Endothelial cell of umbilical vein (primary cell): ENCODE data around the gene CNOT10. TPM values are rescaled to one million over a fixed set of nuclear protein-coding genes. Genes with fewer than 3 reads are reported as not detected.

ENCODE experiments used
- BruUV-seq: library from RNA; stranded (reverse); fragments of 400-500 nt; replicated peaks from 2 replicates; lab custom pipeline; 2021; lab: Mats Ljungman, UMichigan
- CTCF ChIA-PET: fragments of 300-600, 350-600 bp; sonication (Branson Sonifier 250); formaldehyde crosslinking; loops from one replicate; lab custom pipeline; 2021; ENCODE audit warnings: antibody characterized with exemption, inconsistent platforms; lab: Charles Lee
- POLR2A ChIA-PET: fragments of 300-600, 350-600 bp; sonication (Branson Sonifier 250); formaldehyde crosslinking; loops from one replicate; lab custom pipeline; 2021; ENCODE audit warnings: antibody characterized with exemption, inconsistent platforms; lab: Charles Lee
- DNase-seq: peaks from one replicate; pipeline ENCODE4 v3.0.0-alpha.2; 2011; ENCODE audit warnings: low read depth, low spot score
- FAIRE-seq: peaks from 2 replicates; lab custom pipeline; 2011; peaks lifted over from hg19 to GRCh38; lab: Jason Lieb, UNC
- H2AFZ ChIP-seq: 2 replicates; pipeline ENCODE4 v1.6.0; 2012; ENCODE audit warnings: low read depth, low read length, control low read depth, inconsistent platforms
- H3K27ac ChIP-seq: 2 replicates; pipeline ENCODE4 v1.5.1; 2011; ENCODE audit warnings: low read depth, mild to moderate bottlenecking, control low read depth, low read length, moderate library complexity; ENCODE audit not compliant: insufficient read depth
- H3K27me3 ChIP-seq, 2 experiments: 2 replicates each; pipeline versions ENCODE4 v1.6.0 to v1.6.1; 2011; ENCODE audit warnings: low read length in 2 of 2, mixed read lengths in 1 of 2; ENCODE audit not compliant: control insufficient read depth in 2 of 2, insufficient read depth in 2 of 2
- H3K36me3 ChIP-seq, 2 experiments: 2 replicates in 1 of 2; 3 replicates in 1 of 2; pipeline ENCODE4 v1.5.1; 2011; ENCODE audit warnings: low read length in 2 of 2, mild to moderate bottlenecking in 1 of 2, moderate library complexity in 1 of 2; ENCODE audit not compliant: control insufficient read depth in 2 of 2, insufficient read depth in 2 of 2; ENCODE audit errors: extremely low read depth in 1 of 2
- H3K4me1 ChIP-seq: 3 replicates; pipeline ENCODE4 v1.5.1; 2011; ENCODE audit warnings: mild to moderate bottlenecking, low read length; ENCODE audit not compliant: control insufficient read depth, insufficient read depth; ENCODE audit errors: extremely low read depth
- H3K4me2 ChIP-seq: 2 replicates; pipeline ENCODE4 v1.6.1; 2011; ENCODE audit warnings: low read length, control low read depth, mixed read lengths; ENCODE audit not compliant: insufficient read depth
- H3K4me3 ChIP-seq, 3 experiments: fragments of 200-600 bp in 1 of 3; sonication (generic), shearing (Covaris generic) in 1 of 3; replicated peaks in 1 of 3; 2 replicates each; pipeline ENCODE4 v1.5.1; 2011 to 2016; ENCODE audit warnings: control low read depth in 3 of 3, low read length in 3 of 3, mild to moderate bottlenecking in 2 of 3, inconsistent platforms in 1 of 3, low read depth in 1 of 3, moderate library complexity in 1 of 3; ENCODE audit not compliant: insufficient read depth in 1 of 3
- H3K79me2 ChIP-seq: 2 replicates; pipeline ENCODE4 v1.6.0; 2012; ENCODE audit warnings: low read length, inconsistent platforms; ENCODE audit not compliant: control insufficient read depth, insufficient read depth
- H3K9ac ChIP-seq: replicated peaks from 2 replicates; pipeline ENCODE3; 2011; ENCODE audit warnings: low read length, control low read depth; ENCODE audit not compliant: insufficient read depth; ENCODE audit errors: extremely low read depth
- H3K9me1 ChIP-seq: replicated peaks from 3 replicates; pipeline ENCODE4 v1.6.0; 2011; ENCODE audit warnings: mild to moderate bottlenecking, low read length; ENCODE audit not compliant: control insufficient read depth, insufficient read depth; ENCODE audit errors: extremely low read depth
- H3K9me3 ChIP-seq: replicated peaks from 2 replicates; pipeline ENCODE4 v1.5.1; 2012; ENCODE audit warnings: low read length, inconsistent platforms; ENCODE audit not compliant: control insufficient read depth, insufficient read depth
- H4K20me1 ChIP-seq: replicated peaks from 2 replicates; pipeline ENCODE3; 2011; ENCODE audit warnings: mild to moderate bottlenecking, low read length; ENCODE audit not compliant: control insufficient read depth, insufficient read depth; ENCODE audit errors: extremely low read depth
- EZH2 ChIP-seq: IDR thresholded peaks from 2 replicates; pipeline ENCODE4 v1.6.1; 2012; ENCODE audit warnings: borderline replicate concordance, low read depth, mild to moderate bottlenecking, moderate library complexity, low read length, inconsistent platforms; ENCODE audit not compliant: severe bottlenecking
- FOS ChIP-seq: IDR thresholded peaks from 2 replicates; pipeline ENCODE4 v1.6.1; 2011; ENCODE audit warnings: mild to moderate bottlenecking, low read length, moderate library complexity, borderline replicate concordance; ENCODE audit not compliant: insufficient read depth
- GATA2 ChIP-seq: IDR thresholded peaks from 2 replicates; pipeline ENCODE4 v1.7.0; 2011; ENCODE audit warnings: low read depth, mild to moderate bottlenecking, moderate library complexity, mixed read lengths, low read length; ENCODE audit not compliant: insufficient read length, insufficient read depth
- JUN ChIP-seq: IDR thresholded peaks from 2 replicates; pipeline ENCODE4 v1.6.1; 2011; ENCODE audit warnings: borderline replicate concordance, low read depth; ENCODE audit not compliant: insufficient read length, insufficient read depth
- MYC ChIP-seq: IDR thresholded peaks from one replicate; pipeline ENCODE4 v1.6.1; 2011; ENCODE audit warnings: mild to moderate bottlenecking, low read depth, low read length
- POLR2A ChIP-seq: IDR thresholded peaks from 2 replicates; pipeline ENCODE4 v1.6.1; 2012; ENCODE audit warnings: low read depth, mild to moderate bottlenecking, control low read depth, low read length
- POLR2AphosphoS5 ChIP-seq: IDR thresholded peaks from 2 replicates; pipeline ENCODE4 v1.6.1; 2012; ENCODE audit warnings: low read depth, mild to moderate bottlenecking, control low read depth, low read length, moderate library complexity; ENCODE audit not compliant: insufficient read depth
- dilution Hi-C: fragments of 300-500 bp; cut with MboI; formaldehyde crosslinking; loops from one replicate; pipeline ENCODE4 v1.15.0; 2019; ENCODE audit warnings: low sequenced_read_pairs; ENCODE audit not compliant: extremely low pct_ligation_motif_present
- intact Hi-C: fragments of 100-400 bp; cut with micrococcal nuclease; formaldehyde crosslinking; loops from one replicate; pipeline ENCODE4 v1.10.0; 2022
- polyA plus RNA-seq, 4 experiments: library from polyadenylated mRNA; depleted of rRNA in 3 of 4; stranded (reverse) in 3 of 4; unstranded in 1 of 4; fragments of >200 nt; gene quantifications; 2 replicates each; pipeline versions ENCODE4 v1.2.1 to v1.2.3, GENCODE V29; 2011 to 2012; ENCODE audit warnings: missing spikeins in 1 of 4
- total RNA-seq: library from RNA; stranded (reverse); gene quantifications from 2 replicates; pipeline ENCODE4 v1.2.3, GENCODE V29; 2021
- TF ChIP-seq, protein P1 (sequence below): IDR thresholded peaks from 2 replicates; pipeline ENCODE4 v1.6.1; 2011; ENCODE audit not compliant: insufficient read depth, insufficient read length
- TF ChIP-seq, protein P2 (sequence below), 2 donors: IDR thresholded peaks; 1 replicate in 1 of 2; 2 replicates in 1 of 2; pipeline ENCODE4 v1.5.1; 2011; ENCODE audit warnings: low read length in 2 of 2, mild to moderate bottlenecking in 2 of 2, moderate library complexity in 2 of 2, control low read depth in 1 of 2, inconsistent platforms in 1 of 2, low read depth in 1 of 2; ENCODE audit not compliant: insufficient read depth in 1 of 2; ENCODE audit errors: extremely low read depth in 1 of 2

The CNOT10 gene
- total and polyA plus RNA-seq, 2 donors (not counting 3 experiments of a cell fraction or from before 2014, with no cell fraction given) = 23.6 to 28.6 TPM

DNA sequence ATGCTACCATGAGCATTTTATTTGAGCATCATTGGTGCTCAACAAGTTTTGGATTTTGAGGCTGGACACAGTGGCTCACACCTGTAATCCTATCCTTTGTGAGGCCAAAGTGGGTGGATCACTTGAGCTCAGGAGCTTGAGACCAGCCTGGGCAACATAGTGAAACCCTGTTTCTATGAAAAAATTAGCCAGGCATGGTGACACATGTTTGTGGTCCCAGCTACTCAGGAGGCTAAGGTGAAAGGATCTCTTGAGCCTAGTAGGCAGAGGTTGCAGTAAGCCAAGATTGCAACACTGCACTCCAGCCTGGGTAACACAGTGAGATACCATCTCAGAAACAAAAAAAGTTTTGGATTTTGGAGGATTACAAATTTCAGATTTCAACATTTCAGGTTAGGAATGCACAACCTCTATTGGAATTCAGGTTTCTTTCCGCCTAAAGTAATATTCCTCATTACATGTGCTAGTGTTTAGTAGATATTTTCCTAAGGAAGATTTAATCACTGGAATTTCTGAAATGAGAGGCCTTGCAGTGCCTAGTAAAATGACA lies 27.6 kb downstream of the CNOT10 start:
- H2AFZ ChIP-seq = no peak overlapping the region
- DNase-seq (no peak), FAIRE-seq (no peak)
- no peaks in the 10 kb centered on the region for H4K20me1 ChIP-seq
- peaks cover 4 to 5% of the 10 kb centered on the region in 2 experiments for H3K36me3 ChIP-seq
- BruUV-seq = no TSS peak
- TF ChIP-seq GATA2 (no peak), MYC (no peak), POLR2A (no peak)
- H3K4me3 ChIP-seq = no peak overlapping the region
- H3K27me3 ChIP-seq = no peaks in the 10 kb centered on the region
- H3K27ac ChIP-seq = no peak overlapping the region
- no peaks in the 10 kb centered on the region for H3K4me1 ChIP-seq
- H3K9me3 ChIP-seq = no peaks in the 10 kb centered on the region
- dilution Hi-C loops (no loop called here), intact Hi-C loops (no loop called here)
- CTCF ChIA-PET = interaction anchor here (2.4 kb wide), 1 partner anchor 7 kb away, joined by 7 read pairs; no protein-coding TSS in a partner anchor
- H3K79me2 ChIP-seq = no peaks in the 10 kb centered on the region
- H3K9me1 ChIP-seq = no peaks in the 10 kb centered on the region
- H3K9ac ChIP-seq = no peak overlapping the region
- POLR2A ChIA-PET = no interaction called here
- H3K4me2 ChIP-seq = no peak overlapping the region

DNA sequence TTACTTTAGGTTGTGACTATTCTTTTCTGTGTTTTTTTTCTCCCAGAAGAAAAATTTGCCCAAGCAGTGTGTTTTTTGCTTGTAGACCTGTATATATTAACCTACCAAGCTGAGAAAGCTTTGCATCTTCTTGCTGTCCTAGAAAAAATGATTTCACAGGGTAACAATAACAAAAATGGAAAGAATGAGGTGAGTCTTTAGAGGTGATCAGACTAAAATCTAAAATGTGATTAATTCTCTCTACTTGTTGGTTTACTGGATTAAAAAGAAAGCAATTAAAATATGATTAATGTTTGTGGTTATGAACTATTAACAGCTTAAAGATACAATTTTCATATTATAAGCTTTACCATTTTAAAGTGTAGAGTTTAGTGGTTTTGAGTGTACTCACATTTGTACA lies 28.2 kb downstream of the CNOT10 start:
- H3K4me3 ChIP-seq = no peak overlapping the region
- H2AFZ ChIP-seq = no peak overlapping the region
- H3K27me3 ChIP-seq = no peaks in the 10 kb centered on the region
- H3K79me2 ChIP-seq = no peaks in the 10 kb centered on the region
- no peak overlapping the region for H3K27ac ChIP-seq
- H3K9me1 ChIP-seq = no peaks in the 10 kb centered on the region
- intact Hi-C loops = no loop called here
- ChIA-PET CTCF (interaction anchor here (1.2 to 2.4 kb wide), 2 partner anchors 8 to 17 kb away, joined by 3 to 7 read pairs; no protein-coding TSS in a partner anchor), POLR2A (no interaction called here)
- FAIRE-seq (no peak), DNase-seq (no peak)
- H3K36me3 ChIP-seq = peaks cover 4 to 5% of the 10 kb centered on the region in 2 experiments
- TF ChIP-seq, protein P1, sequence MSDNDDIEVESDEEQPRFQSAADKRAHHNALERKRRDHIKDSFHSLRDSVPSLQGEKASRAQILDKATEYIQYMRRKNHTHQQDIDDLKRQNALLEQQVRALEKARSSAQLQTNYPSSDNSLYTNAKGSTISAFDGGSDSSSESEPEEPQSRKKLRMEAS = no peak
- TF ChIP-seq GATA2 (no peak), POLR2AphosphoS5 (no peak), MYC (no peak), EZH2 (no peak), FOS (no peak), JUN (no peak), POLR2A (no peak)
- TF ChIP-seq, protein P2, sequence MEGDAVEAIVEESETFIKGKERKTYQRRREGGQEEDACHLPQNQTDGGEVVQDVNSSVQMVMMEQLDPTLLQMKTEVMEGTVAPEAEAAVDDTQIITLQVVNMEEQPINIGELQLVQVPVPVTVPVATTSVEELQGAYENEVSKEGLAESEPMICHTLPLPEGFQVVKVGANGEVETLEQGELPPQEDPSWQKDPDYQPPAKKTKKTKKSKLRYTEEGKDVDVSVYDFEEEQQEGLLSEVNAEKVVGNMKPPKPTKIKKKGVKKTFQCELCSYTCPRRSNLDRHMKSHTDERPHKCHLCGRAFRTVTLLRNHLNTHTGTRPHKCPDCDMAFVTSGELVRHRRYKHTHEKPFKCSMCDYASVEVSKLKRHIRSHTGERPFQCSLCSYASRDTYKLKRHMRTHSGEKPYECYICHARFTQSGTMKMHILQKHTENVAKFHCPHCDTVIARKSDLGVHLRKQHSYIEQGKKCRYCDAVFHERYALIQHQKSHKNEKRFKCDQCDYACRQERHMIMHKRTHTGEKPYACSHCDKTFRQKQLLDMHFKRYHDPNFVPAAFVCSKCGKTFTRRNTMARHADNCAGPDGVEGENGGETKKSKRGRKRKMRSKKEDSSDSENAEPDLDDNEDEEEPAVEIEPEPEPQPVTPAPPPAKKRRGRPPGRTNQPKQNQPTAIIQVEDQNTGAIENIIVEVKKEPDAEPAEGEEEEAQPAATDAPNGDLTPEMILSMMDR (IDR thresholded peaks at IDR 0.05; ENCODE audit: extremely low read depth in 1 of 2, insufficient read depth in 1 of 2, low read depth in 1 of 2, low read length in 2 of 2) = no peak
- H3K9me3 ChIP-seq = no peaks in the 10 kb centered on the region
- H4K20me1 ChIP-seq = no peaks in the 10 kb centered on the region
- dilution Hi-C loops = no loop called here
- H3K4me1 ChIP-seq = no peaks in the 10 kb centered on the region
- BruUV-seq = no TSS peak
- no peak overlapping the region for H3K9ac ChIP-seq
- H3K4me2 ChIP-seq = no peak overlapping the region
